ENCODE data around the gene KIF26B.

KIF26B gene

DNA sequence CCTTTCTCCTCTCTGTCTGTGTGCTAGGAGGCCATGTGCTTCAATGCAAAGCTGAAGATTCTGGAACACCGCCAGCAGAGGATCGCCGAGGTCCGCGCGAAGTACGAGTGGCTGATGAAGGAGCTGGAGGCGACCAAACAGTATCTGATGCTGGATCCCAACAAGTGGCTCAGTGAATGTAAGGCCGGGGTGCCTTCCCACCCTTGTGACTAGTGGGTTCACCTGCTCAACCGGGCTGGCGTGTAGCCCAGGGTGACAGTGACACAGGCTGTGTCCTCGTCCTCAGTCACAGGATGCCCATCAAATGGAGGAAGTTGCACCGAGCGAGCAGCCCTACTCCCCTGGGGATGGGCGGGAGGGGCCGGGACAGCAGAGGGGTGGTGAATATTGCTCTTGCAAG, 544.1 kb downstream of the KIF26B start:
- TF ChIP-seq EZH2 (IDR thresholded peaks at IDR 0.05; ENCODE audit: borderline replicate concordance, low read depth, low read length, severe bottlenecking) = no peak
- TF ChIP-seq, protein P1, sequence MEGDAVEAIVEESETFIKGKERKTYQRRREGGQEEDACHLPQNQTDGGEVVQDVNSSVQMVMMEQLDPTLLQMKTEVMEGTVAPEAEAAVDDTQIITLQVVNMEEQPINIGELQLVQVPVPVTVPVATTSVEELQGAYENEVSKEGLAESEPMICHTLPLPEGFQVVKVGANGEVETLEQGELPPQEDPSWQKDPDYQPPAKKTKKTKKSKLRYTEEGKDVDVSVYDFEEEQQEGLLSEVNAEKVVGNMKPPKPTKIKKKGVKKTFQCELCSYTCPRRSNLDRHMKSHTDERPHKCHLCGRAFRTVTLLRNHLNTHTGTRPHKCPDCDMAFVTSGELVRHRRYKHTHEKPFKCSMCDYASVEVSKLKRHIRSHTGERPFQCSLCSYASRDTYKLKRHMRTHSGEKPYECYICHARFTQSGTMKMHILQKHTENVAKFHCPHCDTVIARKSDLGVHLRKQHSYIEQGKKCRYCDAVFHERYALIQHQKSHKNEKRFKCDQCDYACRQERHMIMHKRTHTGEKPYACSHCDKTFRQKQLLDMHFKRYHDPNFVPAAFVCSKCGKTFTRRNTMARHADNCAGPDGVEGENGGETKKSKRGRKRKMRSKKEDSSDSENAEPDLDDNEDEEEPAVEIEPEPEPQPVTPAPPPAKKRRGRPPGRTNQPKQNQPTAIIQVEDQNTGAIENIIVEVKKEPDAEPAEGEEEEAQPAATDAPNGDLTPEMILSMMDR (IDR thresholded peaks at IDR 0.05; ENCODE audit: borderline replicate concordance, extremely low read depth, low read length, poor library complexity, severe bottlenecking) = no peak
- H3K27ac ChIP-seq (ENCODE audit: low read length) = no peak overlapping the region
- H3K4me2 ChIP-seq (ENCODE audit: insufficient read depth, low read length) = no peak overlapping the region
- no peaks in the 10 kb centered on the region; the same call in 1 of the 2 replicates for H4K20me1 ChIP-seq (ENCODE audit: insufficient read depth, low read length)
- ATAC-seq (ENCODE audit: insufficient read depth, low read depth) (no peak), DNase-seq (peak; percentile 10)
- no peak overlapping the region for H3K9ac ChIP-seq (ENCODE audit: low read depth, low read length)
- H3K4me1 ChIP-seq (ENCODE audit: insufficient read depth, low read length) = no peaks in the 10 kb centered on the region
- H3K9me3 ChIP-seq (ENCODE audit: insufficient read depth, low read length, severe bottlenecking) = no peaks in the 10 kb centered on the region
- no peaks in the 10 kb centered on the region for H3K79me2 ChIP-seq (ENCODE audit: insufficient read depth, low read length)
- no peaks in the 10 kb centered on the region for H3K27me3 ChIP-seq (ENCODE audit: insufficient read depth, low read length, poor library complexity)
- no peak overlapping the region for H3K4me3 ChIP-seq (ENCODE audit: low read depth in 1 of 2, low read length in 2 of 2)
- H2AFZ ChIP-seq (ENCODE audit: low read depth, low read length) = no peak overlapping the region
- no peaks in the 10 kb centered on the region for H3K36me3 ChIP-seq (ENCODE audit: insufficient read depth, low read length)

DNA sequence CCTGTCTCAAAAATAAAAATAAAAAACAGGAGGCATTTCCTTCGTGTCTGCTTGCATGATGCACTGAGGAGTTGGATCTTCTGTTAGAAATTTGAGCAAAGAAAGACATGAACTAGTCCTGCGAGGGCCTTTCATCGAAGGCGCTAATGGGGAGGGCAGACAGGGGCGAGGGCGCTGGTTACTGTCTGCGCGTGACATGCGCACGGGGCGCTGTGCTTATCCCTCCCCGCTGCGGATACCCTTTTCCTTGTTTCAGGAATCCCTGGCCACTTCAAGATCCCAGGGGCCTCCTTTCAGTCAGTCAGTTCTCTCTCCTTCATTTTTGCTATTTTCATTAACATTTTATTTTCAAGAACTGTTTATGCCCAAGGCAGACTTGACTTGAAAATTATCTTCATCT, 545.8 kb downstream of the KIF26B start:
- H3K36me3 ChIP-seq (ENCODE audit: insufficient read depth, low read length) = no peaks in the 10 kb centered on the region
- H3K27me3 ChIP-seq (ENCODE audit: insufficient read depth, low read length, poor library complexity) = no peaks in the 10 kb centered on the region
- no peak for TF ChIP-seq EZH2 (IDR thresholded peaks at IDR 0.05; ENCODE audit: borderline replicate concordance, low read depth, low read length, severe bottlenecking)
- TF ChIP-seq, protein P1 (IDR thresholded peaks at IDR 0.05; ENCODE audit: borderline replicate concordance, extremely low read depth, low read length, poor library complexity, severe bottlenecking) = no peak
- no peak for DNase-seq
- no peak overlapping the region for H3K4me3 ChIP-seq (ENCODE audit: low read depth in 1 of 2, low read length in 2 of 2)
- H2AFZ ChIP-seq (ENCODE audit: low read depth, low read length) = no peak overlapping the region
- H3K4me1 ChIP-seq (ENCODE audit: insufficient read depth, low read length) = no peaks in the 10 kb centered on the region
- H3K27ac ChIP-seq (ENCODE audit: low read length) = no peak overlapping the region
- H3K9ac ChIP-seq (ENCODE audit: low read depth, low read length) = no peak overlapping the region
- H4K20me1 ChIP-seq (ENCODE audit: insufficient read depth, low read length) = no peaks in the 10 kb centered on the region; the same call in 1 of the 2 replicates
- H3K9me3 ChIP-seq (ENCODE audit: insufficient read depth, low read length, severe bottlenecking) = no peaks in the 10 kb centered on the region
- no peak for ATAC-seq (ENCODE audit: insufficient read depth, low read depth)
- H3K4me2 ChIP-seq (ENCODE audit: insufficient read depth, low read length) = no peak overlapping the region
- no peaks in the 10 kb centered on the region for H3K79me2 ChIP-seq (ENCODE audit: insufficient read depth, low read length)

DNA sequence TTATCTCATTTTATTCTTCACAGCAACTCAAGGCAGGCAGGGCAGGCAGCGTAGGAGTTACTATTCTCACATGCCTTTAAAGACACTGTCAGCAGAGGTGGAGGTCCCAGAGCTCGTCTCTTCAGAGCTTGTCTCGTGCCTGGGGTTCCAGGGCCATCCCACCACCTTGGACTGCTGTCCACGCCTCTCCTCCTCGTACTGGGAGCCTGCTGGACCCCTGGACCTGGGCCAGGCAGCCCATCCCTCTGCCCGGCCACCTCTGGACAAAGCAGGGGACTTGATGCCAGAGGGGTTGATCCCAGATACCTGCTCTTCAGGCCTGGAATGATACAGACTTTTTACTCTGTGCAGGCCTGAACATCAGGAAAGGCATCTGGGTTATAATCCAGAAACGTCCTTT, 546.8 kb downstream of the KIF26B start:
- Histone ChIP-seq H2AFZ (ENCODE audit: low read depth, low read length) (no peak overlapping the region), H3K4me1 (ENCODE audit: insufficient read depth, low read length) (no peaks in the 10 kb centered on the region), H3K36me3 (ENCODE audit: insufficient read depth, low read length) (no peaks in the 10 kb centered on the region), H3K9me3 (ENCODE audit: insufficient read depth, low read length, severe bottlenecking) (no peaks in the 10 kb centered on the region), H3K27ac (ENCODE audit: low read length) (no peak overlapping the region), H3K4me2 (ENCODE audit: insufficient read depth, low read length) (no peak overlapping the region), H4K20me1 (ENCODE audit: insufficient read depth, low read length) (no peaks in the 10 kb centered on the region; the same call in 1 of the 2 replicates), H3K4me3 (ENCODE audit: low read depth in 1 of 2, low read length in 2 of 2) (no peak overlapping the region), H3K27me3 (ENCODE audit: insufficient read depth, low read length, poor library complexity) (no peaks in the 10 kb centered on the region), H3K9ac (ENCODE audit: low read depth, low read length) (no peak overlapping the region), H3K79me2 (ENCODE audit: insufficient read depth, low read length) (no peaks in the 10 kb centered on the region)
- TF ChIP-seq, protein P1 (IDR thresholded peaks at IDR 0.05; ENCODE audit: borderline replicate concordance, extremely low read depth, low read length, poor library complexity, severe bottlenecking) = no peak
- TF ChIP-seq EZH2 (IDR thresholded peaks at IDR 0.05; ENCODE audit: borderline replicate concordance, low read depth, low read length, severe bottlenecking) = no peak
- ATAC-seq (ENCODE audit: insufficient read depth, low read depth) (no peak), DNase-seq (no peak)

DNA sequence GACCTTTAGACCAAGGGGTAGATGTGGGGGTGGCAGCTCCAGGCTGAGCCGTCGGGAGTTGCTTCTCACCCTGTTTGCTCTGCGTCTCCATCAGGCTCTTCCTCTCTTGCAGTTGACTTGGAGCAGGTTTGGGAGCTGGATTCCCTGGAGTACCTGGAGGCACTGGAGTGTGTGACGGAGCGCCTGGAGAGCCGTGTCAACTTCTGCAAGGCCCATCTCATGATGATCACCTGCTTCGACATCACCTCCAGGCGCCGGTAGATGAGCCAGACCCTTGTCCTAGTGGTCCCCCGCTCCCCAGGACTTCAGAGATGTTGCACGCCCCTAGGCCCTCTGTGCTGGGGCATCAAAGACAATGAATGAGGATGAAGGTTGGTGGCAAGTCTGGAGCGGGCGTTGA, 547.6 kb downstream of the KIF26B start:
- H3K79me2 ChIP-seq (ENCODE audit: insufficient read depth, low read length) = no peaks in the 10 kb centered on the region
- H3K4me2 ChIP-seq (ENCODE audit: insufficient read depth, low read length) = no peak overlapping the region
- no peak overlapping the region for H2AFZ ChIP-seq (ENCODE audit: low read depth, low read length)
- H3K27ac ChIP-seq (ENCODE audit: low read length) = no peak overlapping the region
- H3K27me3 ChIP-seq (ENCODE audit: insufficient read depth, low read length, poor library complexity) = no peaks in the 10 kb centered on the region
- no peak for DNase-seq
- ATAC-seq (ENCODE audit: insufficient read depth, low read depth) = no peak
- no peaks in the 10 kb centered on the region for H3K36me3 ChIP-seq (ENCODE audit: insufficient read depth, low read length)
- H3K9ac ChIP-seq (ENCODE audit: low read depth, low read length) = no peak overlapping the region
- H4K20me1 ChIP-seq (ENCODE audit: insufficient read depth, low read length) = no peaks in the 10 kb centered on the region; the same call in 1 of the 2 replicates
- H3K4me3 ChIP-seq (ENCODE audit: low read depth in 1 of 2, low read length in 2 of 2) = no peak overlapping the region
- H3K4me1 ChIP-seq (ENCODE audit: insufficient read depth, low read length) = no peaks in the 10 kb centered on the region
- TF ChIP-seq EZH2 (IDR thresholded peaks at IDR 0.05; ENCODE audit: borderline replicate concordance, low read depth, low read length, severe bottlenecking) = no peak
- TF ChIP-seq, protein P1 (IDR thresholded peaks at IDR 0.05; ENCODE audit: borderline replicate concordance, extremely low read depth, low read length, poor library complexity, severe bottlenecking) = no peak
- no peaks in the 10 kb centered on the region for H3K9me3 ChIP-seq (ENCODE audit: insufficient read depth, low read length, severe bottlenecking)

Measured in DND-41 (cell line).